HEK293T (cell line): ENCODE data around the gene TCF25.

Experiments
- BHLHE40 ChIP-seq: fragments of 450-650 bp; IDR thresholded peaks from 2 replicates; pipeline ENCODE4 v1.6.1; 2016; ENCODE audit warnings: mild to moderate bottlenecking, moderate library complexity, borderline replicate concordance
- HDGF ChIP-seq: fragments of 450-650 bp; IDR thresholded peaks from 2 replicates; pipeline ENCODE4 v1.6.1; 2017; ENCODE audit warnings: antibody characterized with exemption, borderline replicate concordance
- SP1 ChIP-seq: fragments of 450-650 bp; IDR thresholded peaks from 2 replicates; pipeline ENCODE4 v1.6.1; 2017
- TF ChIP-seq, protein P1 (sequence below): fragments of 450-650 bp; IDR thresholded peaks from 2 replicates; pipeline ENCODE4 v1.6.1; 2016

DNA sequence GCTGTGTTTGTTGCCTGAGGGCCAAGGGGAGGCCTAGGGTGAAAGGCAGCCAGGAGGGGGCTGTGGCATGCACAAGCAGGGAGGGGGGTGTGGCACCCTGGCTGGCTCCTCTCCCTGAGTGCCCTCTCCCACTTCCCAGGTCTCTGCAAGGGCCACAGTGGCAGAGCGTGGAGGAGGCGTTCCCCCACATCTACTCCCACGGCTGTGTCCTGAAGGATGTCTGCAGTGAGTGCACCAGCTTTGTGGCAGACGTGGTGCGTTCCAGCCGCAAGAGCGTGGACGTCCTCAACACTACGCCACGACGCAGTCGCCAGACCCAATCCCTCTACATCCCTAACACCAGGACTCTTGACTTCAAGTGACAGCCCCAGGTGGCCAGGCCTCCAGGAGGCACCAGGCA lies 3.5 kb upstream of the TCF25 start:
- TF ChIP-seq HDGF (no peak), SP1 (no peak), BHLHE40 (no peak)
- TF ChIP-seq, protein P1, sequence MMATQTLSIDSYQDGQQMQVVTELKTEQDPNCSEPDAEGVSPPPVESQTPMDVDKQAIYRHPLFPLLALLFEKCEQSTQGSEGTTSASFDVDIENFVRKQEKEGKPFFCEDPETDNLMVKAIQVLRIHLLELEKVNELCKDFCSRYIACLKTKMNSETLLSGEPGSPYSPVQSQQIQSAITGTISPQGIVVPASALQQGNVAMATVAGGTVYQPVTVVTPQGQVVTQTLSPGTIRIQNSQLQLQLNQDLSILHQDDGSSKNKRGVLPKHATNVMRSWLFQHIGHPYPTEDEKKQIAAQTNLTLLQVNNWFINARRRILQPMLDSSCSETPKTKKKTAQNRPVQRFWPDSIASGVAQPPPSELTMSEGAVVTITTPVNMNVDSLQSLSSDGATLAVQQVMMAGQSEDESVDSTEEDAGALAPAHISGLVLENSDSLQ, result no peak
